Adrenal gland (tissue), 5 donors: Measurements from ENCODE around the gene SYNDIG1.

Source experiments
- CTCF ChIP-seq, 6 experiments: fragments of 450-650 bp in 4 of 6; fragments of 200-600 bp in 2 of 6; sonication (generic) in 1 of 6; IDR thresholded peaks; 1 replicate in 5 of 6; 2 replicates in 1 of 6; pipeline versions ENCODE4 v1.5.1 to v1.8.0; 2016 to 2021; ENCODE audit warnings: antibody characterized with exemption in 6 of 6, mild to moderate bottlenecking in 2 of 6, moderate library complexity in 1 of 6
- POLR2A ChIP-seq, 2 donors: fragments of 450-650 bp; IDR thresholded peaks; one replicate each; pipeline ENCODE4 v1.6.1; 2017; ENCODE audit warnings: antibody characterized with exemption in 2 of 2, mild to moderate bottlenecking in 2 of 2, moderate library complexity in 1 of 2
- donor health status: DM: no; HTN: no; CAD: no.

- TF ChIP-seq CTCF (IDR thresholded peaks at IDR 0.05) (no peak), POLR2A (IDR thresholded peaks at IDR 0.05) (no peak)
Measured at GRCh38 chr20:24481173-24481572, 11.7 kb downstream of the SYNDIG1 start.
